ENCODE results near the gene MYO7A.

DNA sequence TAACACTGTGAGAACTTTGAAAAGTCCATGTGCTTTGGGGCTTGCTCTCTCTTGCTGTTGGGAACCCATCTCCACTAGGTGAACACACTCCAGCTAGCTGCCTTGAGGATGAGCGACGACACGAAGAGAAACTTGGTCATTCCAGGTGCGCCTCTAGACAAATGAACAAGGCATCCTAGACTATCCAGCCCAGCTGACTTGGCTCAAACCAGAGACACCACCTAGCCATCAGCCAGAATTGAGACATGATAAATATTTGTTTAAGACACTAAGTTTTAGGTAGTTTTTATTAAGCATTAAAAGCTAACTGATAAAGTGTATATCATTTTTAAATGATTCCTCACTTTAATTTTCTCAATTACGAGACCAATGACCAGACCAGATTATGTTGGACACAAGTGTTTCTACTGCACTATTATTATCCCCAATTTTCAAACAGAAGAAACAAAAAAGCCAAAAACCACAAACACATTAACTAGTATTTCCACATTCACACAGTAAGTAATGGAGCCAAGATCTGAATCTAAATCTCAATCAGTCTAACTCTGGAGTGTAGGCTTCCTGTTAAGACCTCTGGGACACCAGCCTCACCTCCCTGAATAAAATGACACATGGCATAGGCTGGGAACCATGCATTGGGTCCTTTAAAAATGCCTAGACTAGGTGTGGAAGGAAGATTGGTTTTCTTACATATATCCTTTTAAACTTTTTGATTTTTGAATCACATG, 103.0 kb downstream of the MYO7A start:
- no peak for TF ChIP-seq EZH2phosphoT487 (IDR thresholded peaks at IDR 0.05; ENCODE audit: unreplicated experiment)
- TF ChIP-seq, protein P1, sequence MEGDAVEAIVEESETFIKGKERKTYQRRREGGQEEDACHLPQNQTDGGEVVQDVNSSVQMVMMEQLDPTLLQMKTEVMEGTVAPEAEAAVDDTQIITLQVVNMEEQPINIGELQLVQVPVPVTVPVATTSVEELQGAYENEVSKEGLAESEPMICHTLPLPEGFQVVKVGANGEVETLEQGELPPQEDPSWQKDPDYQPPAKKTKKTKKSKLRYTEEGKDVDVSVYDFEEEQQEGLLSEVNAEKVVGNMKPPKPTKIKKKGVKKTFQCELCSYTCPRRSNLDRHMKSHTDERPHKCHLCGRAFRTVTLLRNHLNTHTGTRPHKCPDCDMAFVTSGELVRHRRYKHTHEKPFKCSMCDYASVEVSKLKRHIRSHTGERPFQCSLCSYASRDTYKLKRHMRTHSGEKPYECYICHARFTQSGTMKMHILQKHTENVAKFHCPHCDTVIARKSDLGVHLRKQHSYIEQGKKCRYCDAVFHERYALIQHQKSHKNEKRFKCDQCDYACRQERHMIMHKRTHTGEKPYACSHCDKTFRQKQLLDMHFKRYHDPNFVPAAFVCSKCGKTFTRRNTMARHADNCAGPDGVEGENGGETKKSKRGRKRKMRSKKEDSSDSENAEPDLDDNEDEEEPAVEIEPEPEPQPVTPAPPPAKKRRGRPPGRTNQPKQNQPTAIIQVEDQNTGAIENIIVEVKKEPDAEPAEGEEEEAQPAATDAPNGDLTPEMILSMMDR (conservative IDR thresholded peaks at IDR 0.05; ENCODE audit: low read depth in 2 of 2) = no peak
- TF ChIP-seq POLR2AphosphoS5 (IDR thresholded peaks at IDR 0.05; ENCODE audit: low read depth) = no peak
- TF ChIP-seq, protein P2, sequence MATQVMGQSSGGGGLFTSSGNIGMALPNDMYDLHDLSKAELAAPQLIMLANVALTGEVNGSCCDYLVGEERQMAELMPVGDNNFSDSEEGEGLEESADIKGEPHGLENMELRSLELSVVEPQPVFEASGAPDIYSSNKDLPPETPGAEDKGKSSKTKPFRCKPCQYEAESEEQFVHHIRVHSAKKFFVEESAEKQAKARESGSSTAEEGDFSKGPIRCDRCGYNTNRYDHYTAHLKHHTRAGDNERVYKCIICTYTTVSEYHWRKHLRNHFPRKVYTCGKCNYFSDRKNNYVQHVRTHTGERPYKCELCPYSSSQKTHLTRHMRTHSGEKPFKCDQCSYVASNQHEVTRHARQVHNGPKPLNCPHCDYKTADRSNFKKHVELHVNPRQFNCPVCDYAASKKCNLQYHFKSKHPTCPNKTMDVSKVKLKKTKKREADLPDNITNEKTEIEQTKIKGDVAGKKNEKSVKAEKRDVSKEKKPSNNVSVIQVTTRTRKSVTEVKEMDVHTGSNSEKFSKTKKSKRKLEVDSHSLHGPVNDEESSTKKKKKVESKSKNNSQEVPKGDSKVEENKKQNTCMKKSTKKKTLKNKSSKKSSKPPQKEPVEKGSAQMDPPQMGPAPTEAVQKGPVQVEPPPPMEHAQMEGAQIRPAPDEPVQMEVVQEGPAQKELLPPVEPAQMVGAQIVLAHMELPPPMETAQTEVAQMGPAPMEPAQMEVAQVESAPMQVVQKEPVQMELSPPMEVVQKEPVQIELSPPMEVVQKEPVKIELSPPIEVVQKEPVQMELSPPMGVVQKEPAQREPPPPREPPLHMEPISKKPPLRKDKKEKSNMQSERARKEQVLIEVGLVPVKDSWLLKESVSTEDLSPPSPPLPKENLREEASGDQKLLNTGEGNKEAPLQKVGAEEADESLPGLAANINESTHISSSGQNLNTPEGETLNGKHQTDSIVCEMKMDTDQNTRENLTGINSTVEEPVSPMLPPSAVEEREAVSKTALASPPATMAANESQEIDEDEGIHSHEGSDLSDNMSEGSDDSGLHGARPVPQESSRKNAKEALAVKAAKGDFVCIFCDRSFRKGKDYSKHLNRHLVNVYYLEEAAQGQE (IDR thresholded peaks at IDR 0.05; ENCODE audit: unreplicated experiment) = no peak
- TF ChIP-seq EZH2 (IDR thresholded peaks at IDR 0.05; ENCODE audit: low read depth, unreplicated experiment) = no peak
- no peak for TF ChIP-seq CREB1 (CRISPR knock-in tag; IDR thresholded peaks at IDR 0.05; ENCODE audit: low read depth)
- no peak for TF ChIP-seq NANOG (IDR thresholded peaks at IDR 0.05; ENCODE audit: borderline replicate concordance)
